ENCODE results near the gene RNF220. TPM values are rescaled to one million over a fixed set of nuclear protein-coding genes. Genes with fewer than 3 reads are reported as not detected.
"Not testable (repeated sequence)": the region's sequence is repeated elsewhere in the genome, so short reads cannot be mapped to it uniquely, and the experiment has no call there.

Gene RNF220
- total and polyA plus RNA-seq, 7 experiments from 2014 or later = 83.1 to 127 (median 95.9) TPM

DNA sequence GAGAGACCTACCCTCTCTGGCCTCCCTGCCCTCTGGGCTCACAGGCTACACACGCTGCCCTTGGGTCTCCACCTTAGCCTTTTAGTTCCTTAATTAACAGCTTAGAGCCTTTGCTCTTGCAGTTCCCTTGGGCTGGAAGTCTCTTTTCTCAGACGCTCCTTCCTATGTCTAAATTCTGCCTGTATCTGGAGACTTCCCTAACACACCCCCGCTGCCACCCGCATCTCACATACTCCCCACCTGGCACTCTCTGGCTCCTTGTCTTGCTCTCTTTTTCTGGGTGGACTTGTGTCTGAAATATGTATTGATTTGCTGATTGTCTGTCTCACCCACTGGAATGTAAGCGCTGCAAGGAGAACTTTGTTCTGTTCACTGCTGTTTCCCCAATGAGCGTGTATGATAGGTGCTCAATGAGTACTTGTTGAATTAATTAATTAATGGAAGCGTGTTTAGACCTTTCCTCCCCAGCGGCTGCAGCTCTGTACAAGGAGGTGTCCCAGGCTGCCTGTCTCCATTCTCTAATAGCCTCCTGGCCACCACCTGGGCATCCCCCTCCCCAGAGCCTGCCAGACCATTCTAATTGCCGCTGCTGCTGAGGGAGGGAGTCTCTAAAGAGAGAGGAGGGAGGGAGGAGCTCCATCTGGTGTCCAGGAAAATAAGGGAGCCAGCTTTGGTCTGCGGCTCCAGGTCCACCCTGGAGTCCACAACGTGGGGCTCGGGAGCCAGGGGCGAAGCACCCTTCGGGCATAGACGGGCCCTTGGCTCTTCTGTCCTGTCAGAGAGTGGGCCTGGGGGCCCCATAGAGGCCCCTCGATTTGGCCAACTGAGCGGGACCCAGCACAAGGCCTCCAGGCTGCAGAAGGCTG, 95.4 kb downstream of the RNF220 start:
- CTCF ChIA-PET = no interaction called here

DNA sequence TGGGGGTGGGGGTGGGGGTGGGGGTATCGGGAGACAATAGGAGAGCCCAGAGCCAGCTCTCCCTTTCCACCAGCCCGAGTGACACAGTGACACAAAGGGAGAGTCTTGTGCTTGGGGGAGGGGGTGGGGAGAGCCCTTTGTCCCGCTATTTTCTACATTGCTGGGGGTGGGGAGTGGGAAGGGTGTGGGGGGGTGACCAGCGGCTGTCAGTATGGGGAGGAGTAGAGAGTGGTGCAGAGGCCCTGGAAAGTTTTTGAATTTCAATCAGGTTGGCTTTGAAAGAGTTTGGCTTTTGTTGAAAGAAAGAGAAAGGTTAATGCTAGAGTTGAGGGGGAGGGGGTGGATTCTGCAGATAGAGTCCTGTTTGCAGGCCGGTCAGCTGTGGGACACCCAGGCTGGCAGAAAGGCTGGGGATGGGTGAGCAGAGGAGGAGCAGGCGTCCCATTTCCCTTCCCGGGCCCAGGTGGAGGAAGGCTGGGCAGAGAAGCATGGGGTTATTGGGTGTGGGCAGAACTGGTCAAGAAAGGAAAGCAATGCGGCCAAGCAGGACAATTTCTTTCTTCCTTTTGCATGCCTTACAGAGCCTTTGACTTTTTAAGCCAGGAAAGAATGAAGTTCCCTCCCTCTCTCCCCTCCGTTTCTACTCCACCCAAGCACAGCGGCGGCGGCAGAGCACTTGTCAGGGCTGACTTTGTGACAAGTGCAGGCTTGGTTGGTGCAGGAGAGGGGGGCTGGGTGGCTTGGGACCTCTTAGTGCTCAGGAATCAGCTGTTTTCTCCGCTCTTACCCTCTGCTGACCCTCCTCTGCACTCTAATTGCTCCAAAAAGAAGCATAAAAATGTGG, 96.2 kb downstream of the RNF220 start:
- intact Hi-C loops (cut with micrococcal nuclease) = no loop called here
- POLR2A ChIA-PET = no interaction called here
- H3K4me1 ChIP-seq (ENCODE audit: control insufficient read depth in 2 of 2, insufficient read depth in 2 of 2, low read length in 2 of 2) = no peaks in the 10 kb centered on the region

More for the DNA sequence above, 95.4 kb downstream of the RNF220 start:
- Mint-ChIP-seq H3K4me1 (peaks cover 0 to 2% (median 0%) of the 10 kb centered on the region in 7 donors), H3K4me3 (no peak overlapping the region), H3K9me3 (no peaks in the 10 kb centered on the region), H3K27me3 (peaks cover 0 to 5% (median 5%) of the 10 kb centered on the region in 5 donors), H3K27ac (no peak overlapping the region), H3K36me3 (no peaks in the 10 kb centered on the region)
- DNase-seq (no peak), ATAC-seq (no peak)
- POLR2A ChIA-PET = no interaction called here
- no peak overlapping the region for H3K4me3 ChIP-seq (ENCODE audit: low read length)
- no peaks in the 10 kb centered on the region for H3K9me3 ChIP-seq (ENCODE audit: control insufficient read depth in 2 of 3, low read length in 3 of 3)
- H3K36me3 ChIP-seq (ENCODE audit: control insufficient read depth in 2 of 3, insufficient read depth in 3 of 3, low read length in 3 of 3) = no peaks in the 10 kb centered on the region
- no peak overlapping the region for H3K27ac ChIP-seq (ENCODE audit: low read depth, low read length)
- H3K27me3 ChIP-seq (ENCODE audit: control insufficient read depth in 2 of 2, insufficient read depth in 2 of 2, low read length in 2 of 2) = no peaks in the 10 kb centered on the region
- H3K4me1 ChIP-seq (ENCODE audit: control insufficient read depth in 2 of 2, insufficient read depth in 2 of 2, low read length in 2 of 2) = no peaks in the 10 kb centered on the region
- intact Hi-C loops (cut with micrococcal nuclease) = no loop called here

DNA sequence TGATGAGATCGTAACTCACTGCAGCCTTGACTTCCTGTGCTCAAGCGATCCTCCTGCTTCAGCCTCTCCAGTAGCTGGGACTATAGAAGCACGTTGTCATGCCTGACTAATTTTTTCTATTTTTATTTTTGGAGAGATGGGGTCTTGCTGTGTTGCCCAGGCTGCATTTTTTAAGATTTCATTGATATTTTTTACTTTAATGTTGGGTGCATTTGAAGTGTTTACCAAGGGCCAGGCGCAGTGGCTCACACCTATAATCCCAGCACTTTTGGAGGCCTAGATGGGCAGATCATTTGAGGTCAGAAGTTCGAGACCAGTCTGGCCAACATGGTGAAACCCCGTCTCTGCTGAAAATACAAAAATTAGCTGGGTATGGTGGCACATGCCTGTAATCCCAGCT, 97.8 kb downstream of the RNF220 start:
- H3K9me3 Mint-ChIP-seq = not testable (repeated sequence)

More for the DNA sequence above, 96.2 kb downstream of the RNF220 start:
- Mint-ChIP-seq H3K4me1 (peaks cover 0 to 2% (median 0%) of the 10 kb centered on the region in 7 donors), H3K36me3 (no peaks in the 10 kb centered on the region), H3K27ac (no peak overlapping the region), H3K9me3 (no peaks in the 10 kb centered on the region), H3K27me3 (peaks cover 0 to under 1% (median 0%) of the 10 kb centered on the region in 5 donors), H3K4me3 (no peak overlapping the region)
- CTCF ChIA-PET = no interaction called here
- ATAC-seq (no peak), DNase-seq (no peak)
- Histone ChIP-seq H3K36me3 (ENCODE audit: control insufficient read depth in 2 of 3, insufficient read depth in 3 of 3, low read length in 3 of 3) (no peaks in the 10 kb centered on the region), H3K27me3 (ENCODE audit: control insufficient read depth in 2 of 2, insufficient read depth in 2 of 2, low read length in 2 of 2) (no peaks in the 10 kb centered on the region), H3K9me3 (ENCODE audit: control insufficient read depth in 2 of 3, low read length in 3 of 3) (no peaks in the 10 kb centered on the region), H3K27ac (ENCODE audit: low read depth, low read length) (no peak overlapping the region), H3K4me3 (ENCODE audit: low read length) (no peak overlapping the region)

DNA sequence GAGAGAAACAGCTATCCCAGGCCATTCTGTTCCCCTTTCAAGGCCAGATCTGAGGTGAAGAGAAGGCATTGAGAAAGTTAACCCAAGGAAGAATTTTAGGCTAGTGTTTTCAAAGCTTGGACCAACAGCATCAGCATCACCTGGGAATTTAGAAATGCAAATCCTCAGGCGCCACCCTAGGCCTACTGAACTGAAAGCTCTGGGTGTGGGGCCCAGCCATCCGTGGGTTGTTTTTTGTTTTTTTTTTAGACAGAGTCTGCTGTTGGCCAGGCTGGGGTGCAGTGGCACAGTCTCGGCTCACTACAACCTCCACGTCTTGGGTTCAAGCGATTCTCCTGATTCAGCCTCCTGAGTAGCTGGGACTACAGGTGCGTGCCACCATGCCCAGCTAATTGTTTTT, 98.6 kb downstream of the RNF220 start:
- H3K4me3 ChIP-seq (ENCODE audit: low read length) = no peak overlapping the region
- DNase-seq (no peak), ATAC-seq (no peak)
- H3K4me1 ChIP-seq (ENCODE audit: control insufficient read depth in 2 of 2, insufficient read depth in 2 of 2, low read length in 2 of 2) = no peaks in the 10 kb centered on the region
- H3K27me3 ChIP-seq (ENCODE audit: control insufficient read depth in 2 of 2, insufficient read depth in 2 of 2, low read length in 2 of 2) = no peaks in the 10 kb centered on the region
- no peaks in the 10 kb centered on the region for H3K9me3 ChIP-seq (ENCODE audit: control insufficient read depth in 2 of 3, low read length in 3 of 3)
- peaks cover 0 to 2% (median 0%) of the 10 kb centered on the region in 7 donors for H3K4me1 Mint-ChIP-seq
- intact Hi-C loops (cut with micrococcal nuclease) = no loop called here
- peaks cover 0 to 16% (median 11%) of the 10 kb centered on the region in 5 donors for H3K27me3 Mint-ChIP-seq
- H3K27ac Mint-ChIP-seq = no peak overlapping the region
- no peak overlapping the region for H3K27ac ChIP-seq (ENCODE audit: low read depth, low read length)
- no peaks in the 10 kb centered on the region for H3K36me3 Mint-ChIP-seq
- POLR2A ChIA-PET = no interaction called here
- CTCF ChIA-PET = no interaction called here
- H3K9me3 Mint-ChIP-seq = no peaks in the 10 kb centered on the region
- H3K36me3 ChIP-seq (ENCODE audit: control insufficient read depth in 2 of 3, insufficient read depth in 3 of 3, low read length in 3 of 3) = no peaks in the 10 kb centered on the region
- no peak overlapping the region for H3K4me3 Mint-ChIP-seq

More for the DNA sequence above, 97.8 kb downstream of the RNF220 start:
- H3K27ac Mint-ChIP-seq; H3K4me1 ChIP-seq (ENCODE audit: control insufficient read depth in 2 of 2, insufficient read depth in 2 of 2, low read length in 2 of 2); POLR2A ChIA-PET; intact Hi-C loops (cut with micrococcal nuclease); H3K27ac ChIP-seq (ENCODE audit: low read depth, low read length); H3K36me3 ChIP-seq (ENCODE audit: control insufficient read depth in 2 of 3, insufficient read depth in 3 of 3, low read length in 3 of 3); DNase-seq; CTCF ChIA-PET; H3K9me3 ChIP-seq (ENCODE audit: control insufficient read depth in 2 of 3, low read length in 3 of 3); H3K4me3 ChIP-seq (ENCODE audit: low read length); H3K27me3 ChIP-seq (ENCODE audit: control insufficient read depth in 2 of 2, insufficient read depth in 2 of 2, low read length in 2 of 2); H3K4me3 Mint-ChIP-seq; H3K4me1 Mint-ChIP-seq; ATAC-seq; H3K36me3 Mint-ChIP-seq: not testable (repeated sequence)
- H3K27me3 Mint-ChIP-seq = peaks cover 0 to 11% (median 7%) of the 10 kb centered on the region in 5 donors

DNA sequence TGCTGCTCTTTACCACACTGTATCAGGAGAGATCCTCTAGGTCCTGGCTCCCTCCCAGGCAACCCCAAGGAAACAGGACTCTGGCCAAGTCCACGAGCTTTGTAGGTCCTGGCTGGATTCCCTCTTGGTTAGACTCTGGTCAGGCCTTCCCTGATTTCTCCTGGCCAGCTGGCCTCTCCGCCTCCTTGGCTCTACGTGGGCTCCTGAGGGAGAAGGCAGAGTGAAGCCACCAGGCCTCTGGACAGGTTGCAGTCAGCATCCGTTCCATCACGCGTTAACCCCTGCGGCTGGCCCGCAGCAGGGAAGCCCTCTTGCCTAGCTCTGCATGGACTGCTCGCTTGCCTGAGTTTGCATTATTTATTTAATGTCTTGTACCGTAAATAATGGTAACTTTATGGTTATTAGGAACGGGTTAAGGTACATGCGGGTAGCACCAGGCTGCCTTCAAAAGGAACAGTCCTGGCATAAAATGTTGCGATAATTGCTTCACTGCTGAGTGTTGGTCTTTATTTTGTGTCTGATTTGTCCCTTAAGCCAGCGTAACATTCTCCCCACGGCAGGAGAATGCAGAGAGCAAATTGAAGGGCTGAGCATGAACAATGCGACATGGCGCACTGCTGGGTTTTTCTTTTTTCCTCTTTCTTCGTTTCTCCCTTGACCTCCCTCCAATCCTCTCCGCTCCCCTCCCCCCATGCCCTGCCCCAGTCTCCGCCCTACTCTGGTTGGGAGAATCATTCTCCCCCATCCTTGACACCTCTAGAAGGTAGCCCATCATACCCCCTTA, 100.3 kb downstream of the RNF220 start:
- DNase-seq = no peak
- intact Hi-C loops (cut with micrococcal nuclease) = no loop called here
- no peaks in the 10 kb centered on the region for H3K27me3 ChIP-seq (ENCODE audit: control insufficient read depth in 2 of 2, insufficient read depth in 2 of 2, low read length in 2 of 2)
- H3K36me3 Mint-ChIP-seq = no peaks in the 10 kb centered on the region
- no peak for ATAC-seq
- H3K27me3 Mint-ChIP-seq = peaks cover 1 to 17% (median 11%) of the 10 kb centered on the region in 5 donors
- no peak overlapping the region for H3K4me3 ChIP-seq (ENCODE audit: low read length)
- peaks cover 0 to 2% (median 0%) of the 10 kb centered on the region in 7 donors for H3K4me1 Mint-ChIP-seq
- no peaks in the 10 kb centered on the region for H3K36me3 ChIP-seq (ENCODE audit: control insufficient read depth in 2 of 3, insufficient read depth in 3 of 3, low read length in 3 of 3)
- no peak overlapping the region for H3K27ac Mint-ChIP-seq
- ChIA-PET POLR2A (no interaction called here), CTCF (interaction anchor here (0.6 kb wide), 1 partner anchor 362 kb away, joined by 5 read pairs; no protein-coding TSS in a partner anchor)
- H3K27ac ChIP-seq (ENCODE audit: low read depth, low read length) = no peak overlapping the region
- no peaks in the 10 kb centered on the region for H3K9me3 Mint-ChIP-seq
- no peaks in the 10 kb centered on the region for H3K9me3 ChIP-seq (ENCODE audit: control insufficient read depth in 2 of 3, low read length in 3 of 3)
- no peaks in the 10 kb centered on the region for H3K4me1 ChIP-seq (ENCODE audit: control insufficient read depth in 2 of 2, insufficient read depth in 2 of 2, low read length in 2 of 2)
- no peak overlapping the region for H3K4me3 Mint-ChIP-seq

DNA sequence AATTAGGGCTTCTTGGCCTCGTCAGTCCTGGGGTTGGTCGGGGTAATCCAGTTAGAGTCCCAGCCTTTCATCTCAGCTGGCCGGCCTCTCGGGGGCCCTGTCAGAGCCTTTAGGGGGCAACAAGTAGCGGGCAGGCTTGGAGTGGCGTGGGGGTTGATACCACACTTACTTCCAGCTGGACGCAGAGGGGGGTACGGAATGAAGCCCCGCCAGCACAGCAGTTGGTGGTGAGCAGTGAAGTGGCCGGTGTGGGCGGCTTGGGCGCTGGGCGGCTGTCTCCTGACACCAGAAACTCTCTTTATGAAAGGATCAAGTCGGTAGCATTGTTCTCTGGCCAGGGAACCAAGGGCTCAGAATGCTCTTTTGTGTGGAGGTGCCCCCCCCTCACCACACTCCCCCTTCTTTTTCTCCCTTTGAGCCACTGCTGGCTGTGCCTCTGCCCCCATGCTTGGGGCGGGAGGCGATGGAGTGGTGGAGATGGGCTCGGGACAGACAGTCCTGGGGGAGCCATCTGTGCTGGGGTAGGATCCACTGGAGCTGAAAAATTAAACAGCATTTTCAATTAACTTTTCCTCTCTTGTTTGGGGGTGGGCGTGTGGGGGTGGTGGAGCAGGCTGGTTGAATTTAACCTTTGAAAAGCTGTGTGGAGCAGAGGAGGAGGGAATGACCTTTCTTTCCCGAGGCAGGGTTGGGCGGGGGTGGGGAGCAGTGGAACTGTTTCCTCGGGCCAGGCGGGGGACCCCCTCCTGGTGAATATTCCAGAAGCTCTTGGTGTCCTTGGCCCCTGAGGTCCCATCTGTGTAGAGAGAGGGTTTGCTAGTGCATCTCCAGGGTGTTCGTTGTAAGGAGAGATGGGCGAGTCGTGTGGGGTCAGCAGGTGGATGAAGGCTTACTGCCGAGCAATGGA, 102.7 kb downstream of the RNF220 start:
- no peak for DNase-seq
- Mint-ChIP-seq H3K27ac (no peak overlapping the region), H3K4me1 (peaks cover 0 to 12% (median 9%) of the 10 kb centered on the region in 7 donors), H3K36me3 (no peaks in the 10 kb centered on the region), H3K27me3 (peaks cover 4 to 17% (median 12%) of the 10 kb centered on the region in 5 donors), H3K9me3 (peaks cover 0 to 1% (median 0%) of the 10 kb centered on the region in 11 donors), H3K4me3 (no peak overlapping the region)
- H3K4me1 ChIP-seq (ENCODE audit: control insufficient read depth in 2 of 2, insufficient read depth in 2 of 2, low read length in 2 of 2) = peaks cover 0 to 6% of the 10 kb centered on the region in 2 donors
- no peak for ATAC-seq
- intact Hi-C loops (cut with micrococcal nuclease) = no loop called here
- ChIA-PET CTCF (no interaction called here), POLR2A (no interaction called here)
- no peaks in the 10 kb centered on the region for H3K27me3 ChIP-seq (ENCODE audit: control insufficient read depth in 2 of 2, insufficient read depth in 2 of 2, low read length in 2 of 2)
- H3K36me3 ChIP-seq (ENCODE audit: control insufficient read depth in 2 of 3, insufficient read depth in 3 of 3, low read length in 3 of 3) = no peaks in the 10 kb centered on the region
- H3K9me3 ChIP-seq (ENCODE audit: control insufficient read depth in 2 of 3, low read length in 3 of 3) = no peaks in the 10 kb centered on the region
- no peak overlapping the region for H3K4me3 ChIP-seq (ENCODE audit: low read length)
- no peak overlapping the region for H3K27ac ChIP-seq (ENCODE audit: low read depth, low read length)

All from naive thymus-derived CD4-positive, alpha-beta T cell (primary cell).